Panc1 (cell line): ENCODE measurements around the gene STIL.

Source experiments
- CTCF ChIP-seq: fragments of 450-650 bp; IDR thresholded peaks from 2 replicates; pipeline ENCODE4 v1.5.1; 2017; ENCODE audit warnings: mild to moderate bottlenecking
- POLR2AphosphoS5 ChIP-seq: IDR thresholded peaks from 2 replicates; pipeline ENCODE4 v1.6.1; 2012; ENCODE audit warnings: mild to moderate bottlenecking, low read depth, low read length, moderate library complexity
- TCF7L2 ChIP-seq: IDR thresholded peaks from 2 replicates; pipeline ENCODE4 v1.6.1; 2011; ENCODE audit warnings: mild to moderate bottlenecking, low read depth, low read length, inconsistent platforms

DNA sequence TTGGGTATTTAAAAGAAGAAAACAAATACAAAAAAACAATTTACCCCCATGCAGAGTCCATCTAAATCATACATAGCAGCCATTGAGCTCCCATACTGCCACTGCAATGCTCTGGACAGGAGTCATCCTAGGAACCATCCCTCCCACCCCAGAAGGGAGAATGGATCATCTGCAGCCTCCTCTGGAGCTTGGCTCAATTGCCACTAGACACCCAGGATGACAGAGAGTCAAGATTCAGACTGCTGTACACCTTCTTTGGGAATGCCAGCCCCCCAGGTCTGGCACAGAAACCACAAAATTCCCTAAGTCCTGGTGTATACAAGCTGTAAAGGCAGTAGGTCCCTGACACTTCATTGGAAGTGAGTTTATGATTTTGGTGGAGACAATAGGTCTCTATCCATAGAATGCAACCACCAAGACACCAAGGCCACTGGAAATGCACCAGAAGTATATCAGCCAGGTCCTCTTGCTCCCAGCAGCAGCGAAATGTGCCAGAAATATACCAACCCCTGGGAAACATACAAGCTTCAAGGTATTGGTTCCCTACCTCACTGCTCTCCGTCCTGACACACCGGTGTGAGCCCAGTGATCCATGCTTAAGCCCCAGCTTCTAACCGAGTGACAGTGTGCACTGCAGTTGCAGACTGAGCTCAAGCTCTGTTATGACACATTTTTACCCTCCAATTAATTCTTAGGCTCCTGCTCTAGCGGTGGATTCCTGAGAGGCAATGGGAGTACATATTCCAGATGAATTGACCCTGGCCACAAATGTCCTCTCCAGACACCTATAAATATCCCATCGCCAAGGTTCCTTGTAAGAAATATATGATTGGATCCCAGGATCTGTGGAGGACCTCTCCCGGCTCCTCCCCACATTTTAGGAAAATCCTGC lies 86.4 kb downstream of the STIL start:
- TF ChIP-seq CTCF (no peak), POLR2AphosphoS5 (no peak), TCF7L2 (no peak)
